ENCODE data around the gene TIAL1. TPM values are rescaled to one million over a fixed set of nuclear protein-coding genes. Genes with fewer than 3 reads are reported as not detected.

TIAL1 gene
- total RNA-seq, 4 donors from 2014 or later, result 31.8 to 177 (median 143) TPM

DNA sequence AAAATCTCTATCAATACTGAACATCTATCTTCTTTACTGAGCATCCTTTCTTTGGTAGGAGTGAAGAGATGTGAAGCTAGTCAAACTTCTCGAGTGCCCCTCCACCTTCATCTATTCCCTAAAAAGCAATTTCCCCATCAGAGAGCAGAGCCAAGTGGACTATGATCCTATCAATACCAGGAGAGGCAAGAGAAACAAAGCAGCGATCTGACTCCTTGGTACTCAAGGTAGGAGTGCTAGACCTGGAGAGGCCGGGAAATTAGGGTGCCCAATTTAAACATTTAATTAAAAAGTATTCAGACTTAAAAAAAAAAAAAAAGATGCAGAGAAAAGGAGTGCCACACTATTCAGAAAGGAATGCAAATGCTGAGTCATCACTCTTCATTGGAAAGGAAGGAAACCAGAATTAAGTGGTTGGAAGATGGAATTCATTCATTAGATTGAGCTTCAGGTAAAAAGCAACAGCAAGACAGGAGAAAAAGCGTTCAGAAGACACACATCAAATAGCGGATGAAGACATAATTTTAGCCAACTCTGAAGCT is 1.6 kb downstream of the TIAL1 start:
- intact Hi-C loops (cut with DNase I; ENCODE audit: low total_unique reads), result loop anchor here (5.0 kb wide), 1 partner anchor 57 kb away; the partner anchor contains the start of gene BAG3
- H3K4me1 ChIP-seq, result peaks cover 3 to 10% of the 10 kb centered on the region in 2 donors

GRCh38 chr10:119588071-119588470 is 8.7 kb downstream of the TIAL1 start:
- Histone ChIP-seq H3K4me1 (peaks cover 0 to 3% of the 10 kb centered on the region in 2 donors), H3K9me3 (no peaks in the 10 kb centered on the region), H3K27ac (no peak overlapping the region), H3K4me3 (no peak overlapping the region), H3K36me3 (no peaks in the 10 kb centered on the region), H3K27me3 (no peaks in the 10 kb centered on the region)
- intact Hi-C loops (cut with DNase I; ENCODE audit: low total_unique reads), result no loop called here
- TF ChIP-seq POLR2A (IDR thresholded peaks at IDR 0.05), result no peak
- TF ChIP-seq, protein P1, sequence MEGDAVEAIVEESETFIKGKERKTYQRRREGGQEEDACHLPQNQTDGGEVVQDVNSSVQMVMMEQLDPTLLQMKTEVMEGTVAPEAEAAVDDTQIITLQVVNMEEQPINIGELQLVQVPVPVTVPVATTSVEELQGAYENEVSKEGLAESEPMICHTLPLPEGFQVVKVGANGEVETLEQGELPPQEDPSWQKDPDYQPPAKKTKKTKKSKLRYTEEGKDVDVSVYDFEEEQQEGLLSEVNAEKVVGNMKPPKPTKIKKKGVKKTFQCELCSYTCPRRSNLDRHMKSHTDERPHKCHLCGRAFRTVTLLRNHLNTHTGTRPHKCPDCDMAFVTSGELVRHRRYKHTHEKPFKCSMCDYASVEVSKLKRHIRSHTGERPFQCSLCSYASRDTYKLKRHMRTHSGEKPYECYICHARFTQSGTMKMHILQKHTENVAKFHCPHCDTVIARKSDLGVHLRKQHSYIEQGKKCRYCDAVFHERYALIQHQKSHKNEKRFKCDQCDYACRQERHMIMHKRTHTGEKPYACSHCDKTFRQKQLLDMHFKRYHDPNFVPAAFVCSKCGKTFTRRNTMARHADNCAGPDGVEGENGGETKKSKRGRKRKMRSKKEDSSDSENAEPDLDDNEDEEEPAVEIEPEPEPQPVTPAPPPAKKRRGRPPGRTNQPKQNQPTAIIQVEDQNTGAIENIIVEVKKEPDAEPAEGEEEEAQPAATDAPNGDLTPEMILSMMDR (IDR thresholded peaks at IDR 0.05), result no peak
- DNase-seq, result no peak

More for the DNA sequence above, 1.6 kb downstream of the TIAL1 start:
- no peaks in the 10 kb centered on the region for H3K27me3 ChIP-seq
- no peak for DNase-seq
- no peaks in the 10 kb centered on the region for H3K36me3 ChIP-seq
- H3K9me3 ChIP-seq, result no peaks in the 10 kb centered on the region
- peak overlapping the region; percentile 82 to 86 for H3K4me3 ChIP-seq
- TF ChIP-seq, protein P1 (IDR thresholded peaks at IDR 0.05), result no peak
- no peak for TF ChIP-seq POLR2A (IDR thresholded peaks at IDR 0.05)
- peak overlapping the region; percentile 97 to 99 for H3K27ac ChIP-seq

- TF ChIP-seq POLR2A (IDR thresholded peaks at IDR 0.05), result no peak
- TF ChIP-seq, protein P1 (IDR thresholded peaks at IDR 0.05), result no peak
These were observed 18.4 kb downstream of the TIAL1 start for GRCh38 chr10:119578355-119578754.

DNA sequence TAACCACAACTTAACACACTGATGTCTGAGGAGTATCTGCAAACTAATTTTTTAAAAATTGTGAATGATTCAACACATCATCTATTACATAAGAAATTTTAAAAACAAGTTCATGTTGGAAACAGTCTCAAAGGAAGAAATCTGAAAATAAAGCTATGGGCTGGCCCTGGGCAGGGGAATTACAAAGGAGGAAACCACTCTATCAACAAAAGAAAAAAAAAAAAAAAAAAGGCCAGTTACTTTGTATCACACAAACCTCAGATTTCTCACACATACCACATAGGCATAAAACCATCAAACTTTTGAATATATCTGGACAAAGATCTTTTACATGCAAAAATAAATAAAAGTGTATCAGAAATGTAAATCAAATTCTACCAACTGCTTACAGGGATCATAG is 20.8 kb downstream of the TIAL1 start:
- H3K9me3 ChIP-seq, result no peaks in the 10 kb centered on the region
- H3K4me3 ChIP-seq, result no peak overlapping the region
- H3K27ac ChIP-seq, result no peak overlapping the region
- DNase-seq, result no peak
- intact Hi-C loops (cut with DNase I; ENCODE audit: low total_unique reads), result no loop called here
- no peaks in the 10 kb centered on the region for H3K27me3 ChIP-seq
- no peaks in the 10 kb centered on the region for H3K36me3 ChIP-seq
- TF ChIP-seq POLR2A (IDR thresholded peaks at IDR 0.05), result no peak
- TF ChIP-seq, protein P1 (IDR thresholded peaks at IDR 0.05), result no peak
- peaks cover 0 to 6% of the 10 kb centered on the region in 2 donors for H3K4me1 ChIP-seq

More at GRCh38 chr10:119578355-119578754, 18.4 kb downstream of the TIAL1 start:
- H3K27ac ChIP-seq, result no peak overlapping the region
- no peaks in the 10 kb centered on the region for H3K9me3 ChIP-seq
- H3K4me3 ChIP-seq, result no peak overlapping the region
- H3K4me1 ChIP-seq, result no peaks in the 10 kb centered on the region
- H3K36me3 ChIP-seq, result no peaks in the 10 kb centered on the region
- DNase-seq, result no peak
- intact Hi-C loops (cut with DNase I; ENCODE audit: low total_unique reads), result no loop called here
- H3K27me3 ChIP-seq, result no peaks in the 10 kb centered on the region

- no peak overlapping the region for H3K27ac ChIP-seq
- no peaks in the 10 kb centered on the region for H3K27me3 ChIP-seq
- H3K36me3 ChIP-seq, result no peaks in the 10 kb centered on the region
- H3K9me3 ChIP-seq, result no peaks in the 10 kb centered on the region
- TF ChIP-seq, protein P1 (IDR thresholded peaks at IDR 0.05), result no peak
- no peak for TF ChIP-seq POLR2A (IDR thresholded peaks at IDR 0.05)
- H3K4me3 ChIP-seq, result no peak overlapping the region
- peaks cover 0 to 6% of the 10 kb centered on the region in 2 donors for H3K4me1 ChIP-seq
- intact Hi-C loops (cut with DNase I; ENCODE audit: low total_unique reads), result no loop called here
- no peak for DNase-seq
These were observed 21.3 kb downstream of the TIAL1 start for GRCh38 chr10:119575506-119575905.
